GM12878 (cell line): ENCODE measurements around the gene VPS45. TPM values are rescaled to one million over a fixed set of nuclear protein-coding genes. Genes with fewer than 3 reads are reported as not detected.
A peak's percentile ranks its signal among the peaks of the same experiment; 100 is the strongest.

Experiments
- ATAC-seq: fragments of 200-7000 bp; cut with Tn5 transposase; 3 replicates; pipeline ENCODE4 v1.9.1; 2020; ENCODE audit warnings: mild to moderate bottlenecking, moderate library complexity
- BruUV-seq: library from RNA; stranded (reverse); fragments of 400-500 nt; replicated peaks from 2 replicates; lab custom pipeline; 2021; lab: Mats Ljungman, UMichigan
- CTCF ChIA-PET: fragments of 300-600 bp; sonication (Branson Sonifier 250); formaldehyde crosslinking; extraction: SDS; loops from one replicate; lab custom pipeline; 2021; ENCODE audit warnings: inconsistent platforms; lab: Yijun Ruan, JAX
- POLR2A ChIA-PET: fragments of 350-600 bp; formaldehyde crosslinking; extraction: SDS; loops from one replicate; lab custom pipeline; 2021; ENCODE audit warnings: inconsistent platforms; lab: Charles Lee
- RAD21 ChIA-PET: fragments of 300-600 bp; sonication (Branson Sonifier 250); formaldehyde crosslinking; loops from one replicate; lab custom pipeline; 2023; ENCODE audit warnings: antibody characterized with exemption; ENCODE audit not compliant: unreplicated experiment; lab: Charles Lee
- SMC1A ChIA-PET: fragments of 300-600 bp; sonication (Branson Sonifier 250); formaldehyde crosslinking; loops from one replicate; lab custom pipeline; 2023; ENCODE audit not compliant: unreplicated experiment, uncharacterized antibody; lab: Charles Lee
- DNase-seq: peaks from one replicate; pipeline ENCODE4 v3.0.0-alpha.2; 2011; ENCODE audit warnings: low read depth, low spot score
- FAIRE-seq: peaks from 3 replicates; lab custom pipeline; 2011; peaks lifted over from hg19 to GRCh38; lab: Jason Lieb, UNC
- H2AFZ ChIP-seq: 2 replicates; pipeline ENCODE4 v1.6.0; 2011; ENCODE audit warnings: low read depth, low read length, control low read depth; ENCODE audit not compliant: control insufficient read depth
- H3K27ac ChIP-seq: 2 replicates; pipeline ENCODE4 v1.5.1; 2011; ENCODE audit warnings: control low read depth; ENCODE audit not compliant: control insufficient read depth, insufficient read depth
- H3K27me3 ChIP-seq, 2 experiments: replicated peaks in 1 of 2; 2 replicates each; pipeline versions ENCODE4 v1.6.0 to v1.6.1; 2011; ENCODE audit warnings: low read length in 1 of 2; ENCODE audit not compliant: control insufficient read depth in 2 of 2, insufficient read depth in 2 of 2
- H3K36me3 ChIP-seq, 2 experiments: 2 replicates each; pipeline ENCODE4 v1.5.1; 2011; ENCODE audit warnings: low read length in 1 of 2; ENCODE audit not compliant: control insufficient read depth in 2 of 2, insufficient read depth in 2 of 2
- H3K4me1 ChIP-seq: 2 replicates; pipeline ENCODE4 v1.6.1; 2011; ENCODE audit warnings: mild to moderate bottlenecking, low read length, moderate library complexity, mixed read lengths; ENCODE audit not compliant: control insufficient read depth, insufficient read depth
- H3K4me2 ChIP-seq: 2 replicates; pipeline ENCODE4 v1.6.0; 2011; ENCODE audit warnings: control low read depth; ENCODE audit not compliant: control insufficient read depth, insufficient read depth
- H3K4me3 ChIP-seq: fragments of 200-600 bp; sonication (generic); 2 replicates; pipeline ENCODE4 v1.5.1; 2016
- H3K79me2 ChIP-seq: 2 replicates; pipeline ENCODE4 v1.6.0; 2011; ENCODE audit warnings: low read length; ENCODE audit not compliant: control insufficient read depth, insufficient read depth
- H3K9ac ChIP-seq: 2 replicates; pipeline ENCODE4 v1.8.0; 2011; ENCODE audit warnings: low read length, control low read depth, mixed read lengths; ENCODE audit not compliant: control insufficient read depth, insufficient read depth
- H3K9me3 ChIP-seq: replicated peaks from 3 replicates; pipeline ENCODE4 v1.5.1; 2011; ENCODE audit warnings: mild to moderate bottlenecking, low read length; ENCODE audit not compliant: control insufficient read depth, insufficient read depth
- H4K20me1 ChIP-seq: 2 replicates; pipeline ENCODE4 v1.6.0; 2011; ENCODE audit not compliant: control insufficient read depth, insufficient read depth
- EZH2 ChIP-seq: IDR thresholded peaks from 2 replicates; pipeline ENCODE4 v1.6.1; 2012; ENCODE audit warnings: low read depth, mild to moderate bottlenecking, control low read depth, inconsistent platforms, low read length, borderline replicate concordance; ENCODE audit not compliant: control insufficient read depth
- FOXK2 ChIP-seq: fragments of 450-650 bp; IDR thresholded peaks from 2 replicates; pipeline ENCODE4 v1.6.1; 2017; ENCODE audit warnings: mild to moderate bottlenecking, moderate library complexity
- KLF5 ChIP-seq: fragments of 450-650 bp; IDR thresholded peaks from 2 replicates; pipeline ENCODE4 v1.6.1; 2014; ENCODE audit warnings: mild to moderate bottlenecking; ENCODE audit not compliant: partially characterized antibody
- MTA2 ChIP-seq: fragments of 450-650 bp; IDR thresholded peaks from 2 replicates; pipeline ENCODE4 v1.6.1; 2016; ENCODE audit warnings: low read depth, mild to moderate bottlenecking, moderate library complexity
- NBN ChIP-seq: fragments of 450-650 bp; IDR thresholded peaks from 2 replicates; pipeline ENCODE4 v1.6.1; 2016
- POLR2A ChIP-seq: IDR thresholded peaks from 2 replicates; pipeline ENCODE4 v1.6.1; 2011; ENCODE audit warnings: low read depth, mild to moderate bottlenecking, low read length
- POLR2AphosphoS5 ChIP-seq: IDR thresholded peaks from 2 replicates; pipeline ENCODE4 v1.6.1; 2011; ENCODE audit warnings: mild to moderate bottlenecking, low read length, inconsistent platforms
- SIX5 ChIP-seq: IDR thresholded peaks from 2 replicates; pipeline ENCODE4 v1.6.1; 2011; ENCODE audit warnings: mild to moderate bottlenecking, low read depth, low read length, moderate library complexity; ENCODE audit not compliant: severe bottlenecking
- SMC3 ChIP-seq: IDR thresholded peaks from 2 replicates; pipeline ENCODE4 v1.6.1; 2011; ENCODE audit warnings: low read length, improper control_type of control experiment, borderline replicate concordance
- STAT1 ChIP-seq: fragments of 450-650 bp; conservative IDR thresholded peaks from 2 replicates; pipeline ENCODE4 v1.6.1; 2014; ENCODE audit warnings: antibody characterized with exemption, mild to moderate bottlenecking
- STAT3 ChIP-seq: IDR thresholded peaks from 2 replicates; pipeline ENCODE4 v1.6.1; 2011; ENCODE audit warnings: low read depth, low read length, improper control_type of control experiment
- TARDBP ChIP-seq: IDR thresholded peaks from 2 replicates; pipeline ENCODE4 v1.6.1; 2016; ENCODE audit warnings: borderline replicate concordance
- WRNIP1 ChIP-seq: IDR thresholded peaks from 2 replicates; pipeline ENCODE4 v1.6.1; 2011; ENCODE audit warnings: low read depth, low read length, improper control_type of control experiment, borderline replicate concordance
- WGBS: methylation state at CpG from one replicate; pipeline ENCODE4 v1.1.6; 2016; ENCODE audit warnings: low lambda C conversion rate; ENCODE audit not compliant: insufficient replicate concordance, insufficient coverage; ENCODE audit errors: missing lambda C conversion rate; 5-methylcytosine and 5-hydroxymethylcytosine counted together
- in situ Hi-C: fragments of 300-500 bp; cut with MboI; formaldehyde crosslinking; loops from 9 replicates; pipeline ENCODE4 v1.14.3; 2018; ENCODE audit warnings: mixed read lengths
- intact Hi-C: fragments of 100-400 bp; cut with micrococcal nuclease; formaldehyde crosslinking; loops from one replicate; pipeline ENCODE4 v1.14.2; 2022; ENCODE audit not compliant: unreplicated experiment
- polyA plus RNA-seq, 11 experiments: library from polyadenylated mRNA; depleted of rRNA in 4 of 11; unstranded in 6 of 11; stranded (reverse) in 5 of 11; fragments of >200 nt; fragmentation: Nextera tagmentation in 4 of 11; fragmentation: Illumina TruSeq in 1 of 11; extraction: Ambion mirVana in 4 of 11; extraction: Trizol in 1 of 11; gene quantifications; 1 replicate in 1 of 11; 2 replicates in 10 of 11; pipeline versions ENCODE4 v1.2.1 to v1.2.3, GENCODE V29; 2011 to 2016; ENCODE audit warnings: inconsistent platforms in 2 of 11, missing spikeins in 2 of 11, low read depth in 1 of 11
- total RNA-seq, 4 experiments: library from RNA; depleted of rRNA in 3 of 4; stranded (reverse); fragments of >200 nt in 3 of 4; fragmentation: Illumina TruSeq in 1 of 4; extraction: Trizol in 1 of 4; gene quantifications; 2 replicates each; pipeline versions ENCODE4 v1.2.1 to v1.2.3, GENCODE V29; 2013 to 2021
- TF ChIP-seq, protein P1 (sequence below): IDR thresholded peaks from 2 replicates; pipeline ENCODE4 v1.6.1; 2011; ENCODE audit warnings: mild to moderate bottlenecking, low read depth, low read length, moderate library complexity; ENCODE audit not compliant: insufficient replicate concordance
- TF ChIP-seq, protein P2 (sequence below): fragments of 450-650 bp; IDR thresholded peaks from 2 replicates; pipeline ENCODE4 v1.6.1; 2016; ENCODE audit warnings: mild to moderate bottlenecking

VPS45 gene
- total and polyA plus RNA-seq, 10 of the 15 experiments (the other 5 are each of a cell fraction or from before 2014, with no cell fraction given) = 24.4 to 48.7 (median 34.5) TPM

DNA sequence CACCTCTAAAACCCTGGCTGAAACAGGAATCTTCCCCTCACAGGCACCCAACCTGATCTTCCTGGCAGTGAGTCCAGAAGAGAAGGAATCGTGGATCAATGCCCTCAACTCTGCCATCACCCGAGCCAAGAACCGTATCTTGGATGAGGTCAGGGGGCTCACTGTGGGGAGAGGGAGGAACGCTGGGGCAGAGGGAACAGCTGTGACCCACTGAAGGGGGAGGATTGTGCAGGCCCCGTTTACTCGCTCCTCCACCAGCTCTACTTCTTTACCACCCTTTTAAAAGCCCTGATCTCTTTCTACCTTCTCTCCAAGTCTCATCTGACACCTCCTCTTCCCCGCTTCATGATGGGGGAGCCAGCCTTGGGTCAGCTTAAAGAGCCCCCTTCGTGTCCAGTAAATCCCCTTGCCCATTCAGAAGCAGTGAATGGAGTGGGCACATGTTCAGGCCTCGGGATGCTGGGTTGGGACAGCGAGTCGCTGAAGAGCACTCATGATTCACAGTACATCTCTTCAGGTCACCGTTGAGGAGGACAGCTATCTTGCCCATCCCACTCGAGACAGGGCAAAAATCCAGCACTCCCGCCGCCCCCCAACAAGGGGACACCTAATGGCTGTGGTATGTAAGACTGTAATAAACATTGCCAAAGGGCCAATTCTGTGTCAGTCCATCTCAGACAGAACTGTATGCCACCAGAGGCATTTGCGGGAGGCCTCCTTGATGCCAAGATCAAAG lies 89.5 kb downstream of the VPS45 start:
- Histone ChIP-seq H3K36me3 (peaks cover 15 to 40% of the 10 kb centered on the region in 2 experiments), H3K9me3 (no peaks in the 10 kb centered on the region), H2AFZ (no peak overlapping the region), H3K4me1 (peaks cover 53% of the 10 kb centered on the region), H3K79me2 (peaks cover 70% of the 10 kb centered on the region), H3K9ac (no peak overlapping the region), H3K4me2 (no peak overlapping the region), H4K20me1 (no peaks in the 10 kb centered on the region), H3K4me3 (no peak overlapping the region), H3K27ac (peak overlapping the region; percentile 28), H3K27me3 (no peaks in the 10 kb centered on the region)
- ATAC-seq (no peak), FAIRE-seq (no peak), DNase-seq (no peak)
- TF ChIP-seq KLF5 (no peak), MTA2 (no peak), STAT3 (no peak), FOXK2 (no peak), EZH2 (no peak), POLR2AphosphoS5 (0 out of 2 replicates have a peak, but pooled peaks have one; percentile 30), NBN (no peak), POLR2A (peak; percentile 53; the same call in 1 of the 2 replicates), TARDBP (no peak), STAT1 (no peak), WRNIP1 (no peak), SIX5 (no peak), SMC3 (no peak)
- TF ChIP-seq, protein P1, sequence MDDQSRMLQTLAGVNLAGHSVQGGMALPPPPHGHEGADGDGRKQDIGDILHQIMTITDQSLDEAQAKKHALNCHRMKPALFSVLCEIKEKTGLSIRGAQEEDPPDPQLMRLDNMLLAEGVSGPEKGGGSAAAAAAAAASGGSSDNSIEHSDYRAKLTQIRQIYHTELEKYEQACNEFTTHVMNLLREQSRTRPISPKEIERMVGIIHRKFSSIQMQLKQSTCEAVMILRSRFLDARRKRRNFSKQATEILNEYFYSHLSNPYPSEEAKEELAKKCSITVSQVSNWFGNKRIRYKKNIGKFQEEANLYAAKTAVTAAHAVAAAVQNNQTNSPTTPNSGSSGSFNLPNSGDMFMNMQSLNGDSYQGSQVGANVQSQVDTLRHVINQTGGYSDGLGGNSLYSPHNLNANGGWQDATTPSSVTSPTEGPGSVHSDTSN = no peak
- TF ChIP-seq, protein P2, sequence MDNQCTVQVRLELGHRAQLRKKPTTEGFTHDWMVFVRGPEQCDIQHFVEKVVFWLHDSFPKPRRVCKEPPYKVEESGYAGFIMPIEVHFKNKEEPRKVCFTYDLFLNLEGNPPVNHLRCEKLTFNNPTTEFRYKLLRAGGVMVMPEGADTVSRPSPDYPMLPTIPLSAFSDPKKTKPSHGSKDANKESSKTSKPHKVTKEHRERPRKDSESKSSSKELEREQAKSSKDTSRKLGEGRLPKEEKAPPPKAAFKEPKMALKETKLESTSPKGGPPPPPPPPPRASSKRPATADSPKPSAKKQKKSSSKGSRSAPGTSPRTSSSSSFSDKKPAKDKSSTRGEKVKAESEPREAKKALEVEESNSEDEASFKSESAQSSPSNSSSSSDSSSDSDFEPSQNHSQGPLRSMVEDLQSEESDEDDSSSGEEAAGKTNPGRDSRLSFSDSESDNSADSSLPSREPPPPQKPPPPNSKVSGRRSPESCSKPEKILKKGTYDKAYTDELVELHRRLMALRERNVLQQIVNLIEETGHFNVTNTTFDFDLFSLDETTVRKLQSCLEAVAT = no peak
- in situ Hi-C loops (no loop called here), intact Hi-C loops (no loop called here)
- ChIA-PET SMC1A (interaction anchor here (1.6 to 3.3 kb wide), 3 partner anchors 10 to 89 kb away, joined by 4 to 18 read pairs (median 13); no protein-coding TSS in a partner anchor), RAD21 (interaction anchor here (1.1 to 15.1 kb wide), 3 partner anchors 10 to 146 kb away, joined by 3 to 287 read pairs (median 5); no protein-coding TSS in a partner anchor), CTCF (interaction anchor here (0.5 to 19.2 kb wide), 6 partner anchors 9 to 1005 kb away, joined by 3 to 577 read pairs (median 8); partner anchors contain the start of gene VPS45), POLR2A (interaction anchor here (0.8 kb wide), 1 partner anchor 30 kb away, joined by 4 read pairs; no protein-coding TSS in a partner anchor)
- no TSS peak for BruUV-seq
- WGBS = 88% methylated on average over 16 of the region's 16 CpGs
